Choroid plexus epithelial cell (primary cell): Measurements from ENCODE around the gene ANKRD7.
A peak's percentile ranks its signal among the peaks of the same experiment; 100 is the strongest.

ENCODE experiments used
- DNase-seq: peaks from one replicate; pipeline ENCODE4 v3.0.0-alpha.2; 2010; ENCODE audit warnings: low read depth
- H3K4me3 ChIP-seq: 2 replicates; pipeline ENCODE4 v1.5.1; 2011; ENCODE audit warnings: low read depth, mild to moderate bottlenecking, control low read depth, low read length, moderate library complexity
- TF ChIP-seq, protein P1 (sequence below): conservative IDR thresholded peaks from 2 replicates; pipeline ENCODE4 v1.5.1; 2011; ENCODE audit warnings: low read depth, mild to moderate bottlenecking, control low read depth, inconsistent platforms, low read length, moderate library complexity

ANKRD7 gene

DNA sequence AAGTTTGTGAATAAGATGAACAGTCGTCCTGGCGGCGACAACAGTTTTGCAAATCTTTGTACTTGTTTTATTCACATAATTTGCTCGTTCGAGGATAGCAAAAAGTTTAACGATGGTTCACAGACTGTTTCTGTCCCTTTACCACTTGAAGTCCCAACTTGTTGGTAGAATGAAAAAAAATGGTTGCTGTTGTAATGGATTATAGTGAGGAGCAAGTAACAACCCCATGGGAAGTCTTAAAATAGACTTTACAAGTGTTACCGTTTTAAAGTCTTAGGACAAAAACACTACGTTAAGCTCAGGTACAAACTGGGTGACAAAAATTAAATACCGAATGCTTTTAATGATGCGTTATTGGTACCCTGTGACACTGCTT, 40.0 kb upstream of the ANKRD7 start:
- no peak for DNase-seq
- TF ChIP-seq, protein P1, sequence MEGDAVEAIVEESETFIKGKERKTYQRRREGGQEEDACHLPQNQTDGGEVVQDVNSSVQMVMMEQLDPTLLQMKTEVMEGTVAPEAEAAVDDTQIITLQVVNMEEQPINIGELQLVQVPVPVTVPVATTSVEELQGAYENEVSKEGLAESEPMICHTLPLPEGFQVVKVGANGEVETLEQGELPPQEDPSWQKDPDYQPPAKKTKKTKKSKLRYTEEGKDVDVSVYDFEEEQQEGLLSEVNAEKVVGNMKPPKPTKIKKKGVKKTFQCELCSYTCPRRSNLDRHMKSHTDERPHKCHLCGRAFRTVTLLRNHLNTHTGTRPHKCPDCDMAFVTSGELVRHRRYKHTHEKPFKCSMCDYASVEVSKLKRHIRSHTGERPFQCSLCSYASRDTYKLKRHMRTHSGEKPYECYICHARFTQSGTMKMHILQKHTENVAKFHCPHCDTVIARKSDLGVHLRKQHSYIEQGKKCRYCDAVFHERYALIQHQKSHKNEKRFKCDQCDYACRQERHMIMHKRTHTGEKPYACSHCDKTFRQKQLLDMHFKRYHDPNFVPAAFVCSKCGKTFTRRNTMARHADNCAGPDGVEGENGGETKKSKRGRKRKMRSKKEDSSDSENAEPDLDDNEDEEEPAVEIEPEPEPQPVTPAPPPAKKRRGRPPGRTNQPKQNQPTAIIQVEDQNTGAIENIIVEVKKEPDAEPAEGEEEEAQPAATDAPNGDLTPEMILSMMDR, result peak; percentile 0
- peak overlapping the region; percentile 76 for H3K4me3 ChIP-seq

DNA sequence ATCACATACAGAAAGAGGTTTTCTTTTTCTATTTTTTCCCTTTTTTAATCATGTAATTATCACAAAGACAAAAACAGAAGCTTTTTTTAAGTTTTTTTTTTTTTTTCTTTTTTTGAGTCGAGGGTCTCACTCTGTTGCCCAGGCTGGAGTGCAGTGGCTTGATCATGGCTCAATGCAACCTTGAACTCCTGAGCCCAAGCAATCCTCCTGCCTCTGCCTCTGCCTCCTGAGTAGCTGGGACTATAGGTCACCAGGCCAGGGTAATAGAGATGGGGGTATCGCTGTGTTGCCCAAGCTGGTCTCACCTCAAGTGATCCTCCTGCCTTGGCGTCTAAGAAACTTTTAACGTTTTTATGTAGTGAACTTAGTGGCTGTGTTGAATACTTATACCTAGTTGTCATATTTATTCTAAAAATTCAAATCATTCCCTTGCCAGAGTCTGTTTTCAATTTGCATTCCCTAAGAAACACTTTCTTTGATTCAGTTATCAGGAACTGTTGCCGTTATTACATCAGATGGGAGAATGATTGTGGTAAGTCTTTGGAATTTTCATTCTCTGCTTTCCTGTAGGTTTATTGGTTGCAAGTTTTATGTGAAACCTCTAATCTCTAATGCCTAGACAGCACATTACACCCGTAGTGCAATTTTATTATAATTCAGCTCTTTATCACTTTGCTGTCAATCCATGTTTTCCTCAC, 39.2 kb upstream of the ANKRD7 start:
- peak overlapping the region; percentile 28 for H3K4me3 ChIP-seq
- TF ChIP-seq, protein P1, result no peak
- peak; percentile 30 for DNase-seq

DNA sequence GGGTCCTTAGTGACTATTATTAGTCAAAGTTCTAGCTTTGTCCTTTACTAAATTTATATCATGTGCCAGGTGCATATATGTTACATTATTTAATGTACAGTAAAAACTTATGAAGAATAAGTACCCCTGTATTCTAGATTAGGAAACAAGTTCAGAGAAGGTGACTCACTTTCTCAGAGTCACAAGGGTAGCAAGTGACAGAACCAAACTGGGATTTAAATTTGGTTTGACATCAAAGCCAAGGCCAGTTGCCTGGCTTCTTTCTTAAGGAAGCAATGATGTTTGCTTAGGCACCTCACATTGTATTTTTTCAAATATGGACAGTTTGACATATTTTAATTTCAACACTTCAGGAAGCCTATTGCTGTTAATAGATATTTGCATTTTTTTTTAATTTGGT, 38.0 kb upstream of the ANKRD7 start:
- DNase-seq, result no peak
- no peak overlapping the region for H3K4me3 ChIP-seq
- TF ChIP-seq, protein P1, result no peak

DNA sequence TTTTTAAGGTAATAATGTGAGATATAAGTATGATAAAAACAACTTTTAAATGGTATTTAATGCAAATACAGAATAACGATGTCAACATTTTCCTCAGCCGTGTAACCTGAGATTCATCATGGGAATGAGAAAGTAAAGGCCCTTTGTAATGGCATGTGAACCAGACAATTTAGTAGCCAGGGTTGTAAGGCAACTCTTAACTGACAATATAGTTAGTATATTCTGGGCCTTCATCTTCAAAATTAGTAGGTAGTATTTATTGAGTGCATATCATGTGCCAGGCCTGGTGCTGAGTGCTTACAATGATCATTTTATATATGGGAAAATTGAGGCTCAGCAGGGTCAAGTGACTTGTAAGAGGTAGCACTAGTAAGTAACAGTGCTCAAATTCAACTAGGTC, 29.9 kb upstream of the ANKRD7 start:
- no peak overlapping the region for H3K4me3 ChIP-seq
- no peak for DNase-seq
- TF ChIP-seq, protein P1, result no peak

DNA sequence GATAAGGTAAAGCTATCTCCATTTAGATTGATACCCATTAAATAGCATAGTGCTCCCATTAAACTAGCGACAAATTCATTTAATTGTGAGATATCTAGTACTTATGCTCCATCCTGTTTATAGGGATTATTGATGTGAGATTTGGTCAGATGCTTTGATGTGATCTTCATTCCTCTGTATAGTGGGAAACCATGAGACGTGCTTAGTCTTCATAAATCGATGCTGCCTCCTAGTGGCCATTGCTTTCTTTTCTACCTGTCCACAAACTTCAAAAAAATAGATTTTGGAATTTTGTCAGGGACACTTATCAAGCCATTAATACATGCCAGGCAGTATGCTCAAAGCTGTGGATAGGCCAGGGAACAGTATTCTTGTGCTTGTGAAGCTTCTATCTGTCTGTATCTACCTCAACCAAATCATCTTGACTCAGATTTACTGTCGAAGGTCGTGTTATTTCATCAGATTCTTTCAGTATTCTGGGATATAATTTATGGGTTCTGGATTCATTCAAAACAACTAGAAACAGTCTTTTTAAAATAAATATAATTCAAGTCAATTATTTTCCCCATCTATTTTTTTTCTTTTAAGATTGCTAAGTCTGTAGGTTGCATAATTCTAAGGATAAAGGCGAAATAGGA, 28.5 kb upstream of the ANKRD7 start:
- H3K4me3 ChIP-seq, result no peak overlapping the region
- TF ChIP-seq, protein P1, result peak; percentile 77
- peak; percentile 85 for DNase-seq

DNA sequence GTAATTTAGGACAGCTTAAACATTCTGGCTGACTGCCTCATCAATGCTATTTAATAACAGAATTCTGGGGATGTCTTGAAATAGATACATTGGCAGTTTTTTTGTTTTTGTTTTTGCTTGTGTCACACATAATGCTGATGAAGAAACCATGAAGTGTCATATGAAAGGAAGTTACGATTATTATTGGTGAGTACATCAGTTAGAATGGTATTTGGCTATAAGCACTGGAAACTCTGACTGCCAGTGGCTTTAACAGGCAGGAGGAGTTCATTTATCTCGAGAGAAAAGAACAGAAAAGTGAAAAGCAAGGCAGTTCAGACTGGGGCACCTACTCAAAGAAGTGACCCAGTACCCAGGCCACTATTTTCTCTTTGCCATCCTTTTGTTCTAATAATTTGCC, 22.4 kb upstream of the ANKRD7 start:
- TF ChIP-seq, protein P1, result no peak
- DNase-seq, result no peak
- no peak overlapping the region for H3K4me3 ChIP-seq
